Measurements from ENCODE around the gene DPYD. TPM values are rescaled to one million over a fixed set of nuclear protein-coding genes. Genes with fewer than 3 reads are reported as not detected.

Gene DPYD
- total RNA-seq, 1 donor from 2014 or later = 8.5 TPM

DNA sequence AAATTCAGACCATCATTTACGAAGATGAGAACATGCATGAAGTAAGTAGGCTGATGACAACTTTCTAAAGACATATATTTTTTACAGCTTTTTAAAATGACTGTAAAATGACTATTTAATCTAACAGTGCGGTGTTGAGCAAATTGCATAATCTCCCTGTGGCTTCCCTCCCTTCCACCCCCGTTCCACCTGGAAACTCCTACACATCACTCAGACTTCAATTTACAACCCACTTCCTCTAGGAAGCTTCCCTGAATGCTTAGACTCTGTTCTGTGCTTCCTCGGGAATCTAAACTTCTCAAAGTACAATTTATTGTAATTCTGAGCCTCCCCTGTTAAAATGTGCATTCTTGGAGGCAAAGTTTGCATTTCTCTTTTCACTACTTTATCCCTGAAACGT lies 354.9 kb downstream of the DPYD start:
- H3K4me1 Mint-ChIP-seq (ENCODE audit: unreplicated experiment) = no peaks in the 10 kb centered on the region
- H3K27me3 Mint-ChIP-seq = peaks cover 3% of the 10 kb centered on the region
- no peak overlapping the region for H3K4me3 Mint-ChIP-seq
- DNase-seq (ENCODE audit: extremely low spot score, unreplicated experiment) = no peak
- no peaks in the 10 kb centered on the region for H3K36me3 Mint-ChIP-seq
- H3K9me3 Mint-ChIP-seq = no peaks in the 10 kb centered on the region
- no peak overlapping the region for H3K27ac Mint-ChIP-seq
- TF ChIP-seq, protein P1, sequence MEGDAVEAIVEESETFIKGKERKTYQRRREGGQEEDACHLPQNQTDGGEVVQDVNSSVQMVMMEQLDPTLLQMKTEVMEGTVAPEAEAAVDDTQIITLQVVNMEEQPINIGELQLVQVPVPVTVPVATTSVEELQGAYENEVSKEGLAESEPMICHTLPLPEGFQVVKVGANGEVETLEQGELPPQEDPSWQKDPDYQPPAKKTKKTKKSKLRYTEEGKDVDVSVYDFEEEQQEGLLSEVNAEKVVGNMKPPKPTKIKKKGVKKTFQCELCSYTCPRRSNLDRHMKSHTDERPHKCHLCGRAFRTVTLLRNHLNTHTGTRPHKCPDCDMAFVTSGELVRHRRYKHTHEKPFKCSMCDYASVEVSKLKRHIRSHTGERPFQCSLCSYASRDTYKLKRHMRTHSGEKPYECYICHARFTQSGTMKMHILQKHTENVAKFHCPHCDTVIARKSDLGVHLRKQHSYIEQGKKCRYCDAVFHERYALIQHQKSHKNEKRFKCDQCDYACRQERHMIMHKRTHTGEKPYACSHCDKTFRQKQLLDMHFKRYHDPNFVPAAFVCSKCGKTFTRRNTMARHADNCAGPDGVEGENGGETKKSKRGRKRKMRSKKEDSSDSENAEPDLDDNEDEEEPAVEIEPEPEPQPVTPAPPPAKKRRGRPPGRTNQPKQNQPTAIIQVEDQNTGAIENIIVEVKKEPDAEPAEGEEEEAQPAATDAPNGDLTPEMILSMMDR (conservative IDR thresholded peaks at IDR 0.05) = no peak

DNA sequence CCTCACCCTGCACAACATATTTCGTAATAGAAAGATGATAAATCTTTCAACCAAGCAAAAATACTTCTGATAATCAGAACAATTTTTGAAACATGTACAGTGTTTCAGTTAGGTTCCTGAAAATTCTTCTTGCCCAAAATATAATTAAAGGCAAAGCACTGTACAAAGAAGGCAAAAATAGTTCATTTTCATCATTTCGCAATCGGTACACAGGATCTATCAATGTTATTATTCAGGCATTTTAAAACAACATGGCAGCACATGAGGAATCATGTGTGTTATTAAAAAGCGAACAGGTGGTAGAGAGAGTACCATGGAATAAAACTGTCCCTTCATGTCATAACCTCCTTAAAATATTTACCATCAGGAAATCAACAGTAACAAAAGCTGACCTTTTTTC lies 356.9 kb downstream of the DPYD start:
- no peak for DNase-seq (ENCODE audit: extremely low spot score, unreplicated experiment)
- Mint-ChIP-seq H3K4me3 (no peak overlapping the region), H3K36me3 (no peaks in the 10 kb centered on the region), H3K9me3 (no peaks in the 10 kb centered on the region), H3K4me1 (ENCODE audit: unreplicated experiment) (no peaks in the 10 kb centered on the region), H3K27ac (no peak overlapping the region), H3K27me3 (peaks cover 7% of the 10 kb centered on the region)
- TF ChIP-seq, protein P1 (conservative IDR thresholded peaks at IDR 0.05) = no peak

DNA sequence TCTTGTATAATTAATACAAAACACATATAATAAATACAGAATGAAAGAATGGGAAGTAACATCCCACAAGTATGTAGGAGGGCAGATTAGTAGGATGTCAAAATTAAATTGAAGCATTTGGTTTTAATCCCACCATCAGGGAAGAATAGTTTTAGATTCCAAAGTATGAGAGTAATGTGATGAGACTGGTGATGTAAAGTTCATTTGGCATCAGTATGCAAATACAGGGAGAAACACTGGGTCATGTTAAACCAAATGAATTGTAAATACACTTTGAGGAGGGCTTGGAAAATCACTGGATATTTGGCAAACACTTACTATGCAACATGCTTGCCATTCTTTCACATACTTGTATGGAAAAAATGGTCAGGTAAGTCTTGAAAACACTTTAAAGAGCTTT lies 358.8 kb downstream of the DPYD start:
- no peak for DNase-seq (ENCODE audit: extremely low spot score, unreplicated experiment)
- Mint-ChIP-seq H3K36me3 (no peaks in the 10 kb centered on the region), H3K4me3 (no peak overlapping the region), H3K27me3 (peaks cover 7% of the 10 kb centered on the region), H3K9me3 (no peaks in the 10 kb centered on the region), H3K27ac (no peak overlapping the region), H3K4me1 (ENCODE audit: unreplicated experiment) (no peaks in the 10 kb centered on the region)
- TF ChIP-seq, protein P1 (conservative IDR thresholded peaks at IDR 0.05) = no peak

DNA sequence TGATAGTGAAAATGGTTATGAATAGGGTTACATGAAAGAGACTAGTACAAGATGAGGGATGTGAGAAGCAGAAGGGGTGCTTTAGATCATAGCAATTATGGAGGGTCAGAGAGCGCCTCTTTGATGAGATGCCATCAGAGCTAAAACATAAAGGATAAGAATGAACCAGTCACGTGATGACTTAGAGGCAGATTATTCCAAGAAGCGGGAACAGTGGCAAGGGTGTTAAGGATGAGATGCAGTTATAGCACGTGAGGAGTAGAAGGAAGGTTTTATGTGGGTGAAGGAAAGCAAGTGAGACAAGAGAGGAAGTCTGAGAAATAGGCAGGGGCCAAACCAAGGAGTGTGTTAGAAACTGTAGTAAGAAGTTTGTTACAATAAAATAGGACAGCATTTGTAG lies 360.1 kb downstream of the DPYD start:
- Mint-ChIP-seq H3K36me3 (no peaks in the 10 kb centered on the region), H3K4me1 (ENCODE audit: unreplicated experiment) (no peaks in the 10 kb centered on the region), H3K4me3 (no peak overlapping the region), H3K27ac (no peak overlapping the region), H3K27me3 (peaks cover 7% of the 10 kb centered on the region), H3K9me3 (no peaks in the 10 kb centered on the region)
- TF ChIP-seq, protein P1 (conservative IDR thresholded peaks at IDR 0.05) = no peak
- no peak for DNase-seq (ENCODE audit: extremely low spot score, unreplicated experiment)

DNA sequence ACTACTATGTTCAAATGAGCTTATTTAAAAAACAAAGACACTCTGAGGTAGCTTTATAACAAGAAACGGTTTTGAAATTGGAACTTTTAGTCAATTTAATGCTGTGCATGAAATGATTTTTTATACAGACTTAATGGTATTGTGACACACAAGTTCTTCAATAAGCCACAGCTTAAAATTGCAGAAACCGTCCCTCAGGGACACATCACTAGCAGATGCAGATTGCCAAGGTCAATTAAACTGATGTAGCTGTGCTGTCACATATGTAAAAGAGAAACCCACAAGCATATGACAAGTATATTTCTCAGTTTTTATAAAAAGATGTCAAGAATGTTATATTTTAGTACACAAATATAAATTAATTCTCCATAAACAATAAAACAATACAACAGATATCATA lies 366.9 kb downstream of the DPYD start:
- no peaks in the 10 kb centered on the region for H3K9me3 Mint-ChIP-seq
- DNase-seq (ENCODE audit: extremely low spot score, unreplicated experiment) = no peak
- TF ChIP-seq, protein P1 (conservative IDR thresholded peaks at IDR 0.05) = no peak
- H3K27ac Mint-ChIP-seq = no peak overlapping the region
- H3K4me1 Mint-ChIP-seq (ENCODE audit: unreplicated experiment) = no peaks in the 10 kb centered on the region
- no peaks in the 10 kb centered on the region for H3K36me3 Mint-ChIP-seq
- H3K4me3 Mint-ChIP-seq = no peak overlapping the region
- no peaks in the 10 kb centered on the region for H3K27me3 Mint-ChIP-seq

DNA sequence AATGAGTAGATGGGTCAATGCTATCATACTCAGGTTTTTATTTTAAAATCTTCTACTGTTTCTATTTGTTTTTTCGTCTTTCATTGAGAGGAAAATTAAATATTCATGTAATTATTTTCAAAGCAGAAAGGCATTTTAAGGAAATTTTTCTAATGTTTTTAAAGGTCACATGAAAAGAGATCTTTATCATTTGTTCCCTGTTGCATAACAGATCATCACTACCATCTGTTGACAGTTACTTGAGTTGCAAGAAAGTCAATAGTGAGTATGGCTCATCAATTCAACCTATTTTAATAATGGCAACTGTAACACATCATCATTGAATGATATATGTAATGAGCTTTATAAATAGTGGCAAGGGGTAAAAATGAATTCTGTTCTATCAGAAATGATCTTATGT lies 369.7 kb downstream of the DPYD start:
- DNase-seq (ENCODE audit: extremely low spot score, unreplicated experiment) = no peak
- H3K27ac Mint-ChIP-seq = no peak overlapping the region
- no peaks in the 10 kb centered on the region for H3K27me3 Mint-ChIP-seq
- H3K4me3 Mint-ChIP-seq = no peak overlapping the region
- no peaks in the 10 kb centered on the region for H3K4me1 Mint-ChIP-seq (ENCODE audit: unreplicated experiment)
- H3K9me3 Mint-ChIP-seq = no peaks in the 10 kb centered on the region
- no peaks in the 10 kb centered on the region for H3K36me3 Mint-ChIP-seq
- TF ChIP-seq, protein P1 (conservative IDR thresholded peaks at IDR 0.05) = no peak
